ENCODE results near the gene LRRC17. TPM values are rescaled to one million over a fixed set of nuclear protein-coding genes. Genes with fewer than 3 reads are reported as not detected.

LRRC17 gene
- total and polyA plus RNA-seq, 4 donors, result 1.1 to 11.3 (median 1.4) TPM

DNA sequence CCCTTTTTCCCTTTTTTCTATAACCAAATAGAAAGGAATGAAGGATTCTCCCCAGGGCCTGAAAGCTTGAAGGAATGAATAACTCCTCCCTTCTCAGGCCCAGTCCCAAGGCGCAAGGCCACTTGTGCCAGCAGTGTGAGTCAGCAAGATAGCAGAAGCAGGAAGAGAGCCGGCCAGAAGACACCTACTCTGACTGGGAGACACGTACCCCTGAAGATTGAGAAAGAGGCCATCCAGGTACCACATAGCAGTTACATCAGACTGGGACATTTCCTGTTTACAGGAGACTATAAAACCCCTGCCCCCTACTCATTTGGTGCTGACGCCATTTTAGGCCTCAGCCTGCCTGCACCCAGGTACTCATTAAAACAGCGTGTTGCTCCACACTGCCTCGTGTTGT, 65.5 kb downstream of the LRRC17 start:
- Histone ChIP-seq H3K4me1 (ENCODE audit: control insufficient read depth in 4 of 4, insufficient read depth in 4 of 4, low read length in 3 of 4) (no peaks in the 10 kb centered on the region), H3K4me3 (ENCODE audit: low read depth in 1 of 3, low read length in 3 of 3) (no peak overlapping the region), H3K27me3 (ENCODE audit: control insufficient read depth in 4 of 4, insufficient read depth in 4 of 4, low read length in 3 of 4) (no peaks in the 10 kb centered on the region), H3K9ac (ENCODE audit: low read depth in 1 of 2, low read length in 2 of 2) (no peak overlapping the region), H3K27ac (ENCODE audit: low read depth in 1 of 2, low read length in 2 of 2) (no peak overlapping the region), H3K36me3 (ENCODE audit: control insufficient read depth in 4 of 4, insufficient read depth in 3 of 4, low read depth in 1 of 4, low read length in 3 of 4) (no peaks in the 10 kb centered on the region), H3K9me3 (ENCODE audit: control insufficient read depth in 4 of 4, low read length in 3 of 4) (no peaks in the 10 kb centered on the region)
- WGBS, result 89% methylated on average over 6 of the region's 6 CpGs
- TF ChIP-seq GABPA (IDR thresholded peaks at IDR 0.05 in 1 of 2, conservative IDR thresholded peaks at IDR 0.05 in 1 of 2) (no peak), RXRA (IDR thresholded peaks at IDR 0.05) (no peak), FOXA1 (IDR thresholded peaks at IDR 0.05) (no peak), HNF4A (conservative IDR thresholded peaks at IDR 0.05) (no peak), HNF4G (IDR thresholded peaks at IDR 0.05) (no peak), JUND (IDR thresholded peaks at IDR 0.05) (no peak), NR2F2 (IDR thresholded peaks at IDR 0.05) (no peak), FOXA2 (IDR thresholded peaks at IDR 0.05) (no peak), EGR1 (IDR thresholded peaks at IDR 0.05; ENCODE audit: low read depth in 2 of 2) (no peak), TAF1 (conservative IDR thresholded peaks at IDR 0.05) (no peak), RAD21 (IDR thresholded peaks at IDR 0.05) (no peak)
- TF ChIP-seq, protein P1, sequence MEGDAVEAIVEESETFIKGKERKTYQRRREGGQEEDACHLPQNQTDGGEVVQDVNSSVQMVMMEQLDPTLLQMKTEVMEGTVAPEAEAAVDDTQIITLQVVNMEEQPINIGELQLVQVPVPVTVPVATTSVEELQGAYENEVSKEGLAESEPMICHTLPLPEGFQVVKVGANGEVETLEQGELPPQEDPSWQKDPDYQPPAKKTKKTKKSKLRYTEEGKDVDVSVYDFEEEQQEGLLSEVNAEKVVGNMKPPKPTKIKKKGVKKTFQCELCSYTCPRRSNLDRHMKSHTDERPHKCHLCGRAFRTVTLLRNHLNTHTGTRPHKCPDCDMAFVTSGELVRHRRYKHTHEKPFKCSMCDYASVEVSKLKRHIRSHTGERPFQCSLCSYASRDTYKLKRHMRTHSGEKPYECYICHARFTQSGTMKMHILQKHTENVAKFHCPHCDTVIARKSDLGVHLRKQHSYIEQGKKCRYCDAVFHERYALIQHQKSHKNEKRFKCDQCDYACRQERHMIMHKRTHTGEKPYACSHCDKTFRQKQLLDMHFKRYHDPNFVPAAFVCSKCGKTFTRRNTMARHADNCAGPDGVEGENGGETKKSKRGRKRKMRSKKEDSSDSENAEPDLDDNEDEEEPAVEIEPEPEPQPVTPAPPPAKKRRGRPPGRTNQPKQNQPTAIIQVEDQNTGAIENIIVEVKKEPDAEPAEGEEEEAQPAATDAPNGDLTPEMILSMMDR (IDR thresholded peaks at IDR 0.05; ENCODE audit: low read depth, low read length, missing input control), result no peak
- TF ChIP-seq, protein P2, sequence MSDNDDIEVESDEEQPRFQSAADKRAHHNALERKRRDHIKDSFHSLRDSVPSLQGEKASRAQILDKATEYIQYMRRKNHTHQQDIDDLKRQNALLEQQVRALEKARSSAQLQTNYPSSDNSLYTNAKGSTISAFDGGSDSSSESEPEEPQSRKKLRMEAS (IDR thresholded peaks at IDR 0.05), result no peak
- TF ChIP-seq, protein P3, sequence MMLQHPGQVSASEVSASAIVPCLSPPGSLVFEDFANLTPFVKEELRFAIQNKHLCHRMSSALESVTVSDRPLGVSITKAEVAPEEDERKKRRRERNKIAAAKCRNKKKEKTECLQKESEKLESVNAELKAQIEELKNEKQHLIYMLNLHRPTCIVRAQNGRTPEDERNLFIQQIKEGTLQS (IDR thresholded peaks at IDR 0.05), result no peak
- TF ChIP-seq, protein P4, sequence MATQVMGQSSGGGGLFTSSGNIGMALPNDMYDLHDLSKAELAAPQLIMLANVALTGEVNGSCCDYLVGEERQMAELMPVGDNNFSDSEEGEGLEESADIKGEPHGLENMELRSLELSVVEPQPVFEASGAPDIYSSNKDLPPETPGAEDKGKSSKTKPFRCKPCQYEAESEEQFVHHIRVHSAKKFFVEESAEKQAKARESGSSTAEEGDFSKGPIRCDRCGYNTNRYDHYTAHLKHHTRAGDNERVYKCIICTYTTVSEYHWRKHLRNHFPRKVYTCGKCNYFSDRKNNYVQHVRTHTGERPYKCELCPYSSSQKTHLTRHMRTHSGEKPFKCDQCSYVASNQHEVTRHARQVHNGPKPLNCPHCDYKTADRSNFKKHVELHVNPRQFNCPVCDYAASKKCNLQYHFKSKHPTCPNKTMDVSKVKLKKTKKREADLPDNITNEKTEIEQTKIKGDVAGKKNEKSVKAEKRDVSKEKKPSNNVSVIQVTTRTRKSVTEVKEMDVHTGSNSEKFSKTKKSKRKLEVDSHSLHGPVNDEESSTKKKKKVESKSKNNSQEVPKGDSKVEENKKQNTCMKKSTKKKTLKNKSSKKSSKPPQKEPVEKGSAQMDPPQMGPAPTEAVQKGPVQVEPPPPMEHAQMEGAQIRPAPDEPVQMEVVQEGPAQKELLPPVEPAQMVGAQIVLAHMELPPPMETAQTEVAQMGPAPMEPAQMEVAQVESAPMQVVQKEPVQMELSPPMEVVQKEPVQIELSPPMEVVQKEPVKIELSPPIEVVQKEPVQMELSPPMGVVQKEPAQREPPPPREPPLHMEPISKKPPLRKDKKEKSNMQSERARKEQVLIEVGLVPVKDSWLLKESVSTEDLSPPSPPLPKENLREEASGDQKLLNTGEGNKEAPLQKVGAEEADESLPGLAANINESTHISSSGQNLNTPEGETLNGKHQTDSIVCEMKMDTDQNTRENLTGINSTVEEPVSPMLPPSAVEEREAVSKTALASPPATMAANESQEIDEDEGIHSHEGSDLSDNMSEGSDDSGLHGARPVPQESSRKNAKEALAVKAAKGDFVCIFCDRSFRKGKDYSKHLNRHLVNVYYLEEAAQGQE (IDR thresholded peaks at IDR 0.05), result no peak
- DNase-seq (ENCODE audit: low spot score), result no peak

DNA sequence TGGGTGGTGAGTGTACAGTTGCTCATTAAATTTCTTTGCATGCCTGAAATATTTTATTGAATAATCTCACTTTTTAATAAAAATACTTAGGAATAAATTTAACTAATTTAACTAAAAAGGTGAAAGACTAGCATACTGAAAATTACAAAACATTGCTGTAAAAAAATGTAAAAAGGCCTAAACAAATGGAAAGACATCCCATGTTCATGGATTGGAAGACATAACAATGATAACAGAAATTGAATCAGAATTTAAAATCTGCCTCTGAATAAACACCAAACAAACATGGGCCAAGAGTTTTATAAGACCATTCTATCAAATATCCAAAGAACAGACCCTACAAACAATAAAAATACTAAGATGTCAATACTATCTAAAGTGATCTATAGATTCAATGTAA, 66.9 kb downstream of the LRRC17 start:
- H3K4me1 ChIP-seq (ENCODE audit: control insufficient read depth in 4 of 4, insufficient read depth in 4 of 4, low read length in 3 of 4), result no peaks in the 10 kb centered on the region
- no peaks in the 10 kb centered on the region for H3K9me3 ChIP-seq (ENCODE audit: control insufficient read depth in 4 of 4, low read length in 3 of 4)
- H3K27me3 ChIP-seq (ENCODE audit: control insufficient read depth in 4 of 4, insufficient read depth in 4 of 4, low read length in 3 of 4), result no peaks in the 10 kb centered on the region
- DNase-seq (ENCODE audit: low spot score), result no peak
- no peak overlapping the region for H3K9ac ChIP-seq (ENCODE audit: low read depth in 1 of 2, low read length in 2 of 2)
- no peak overlapping the region for H3K4me3 ChIP-seq (ENCODE audit: low read depth in 1 of 3, low read length in 3 of 3)
- H3K27ac ChIP-seq (ENCODE audit: low read depth in 1 of 2, low read length in 2 of 2), result no peak overlapping the region
- H3K36me3 ChIP-seq (ENCODE audit: control insufficient read depth in 4 of 4, insufficient read depth in 3 of 4, low read depth in 1 of 4, low read length in 3 of 4), result no peaks in the 10 kb centered on the region
- TF ChIP-seq, protein P2 (IDR thresholded peaks at IDR 0.05), result no peak
- TF ChIP-seq, protein P3 (IDR thresholded peaks at IDR 0.05), result no peak
- TF ChIP-seq RAD21 (IDR thresholded peaks at IDR 0.05) (no peak), FOXA2 (IDR thresholded peaks at IDR 0.05) (no peak), HNF4G (IDR thresholded peaks at IDR 0.05) (no peak), NR2F2 (IDR thresholded peaks at IDR 0.05) (no peak), RXRA (IDR thresholded peaks at IDR 0.05) (no peak), EGR1 (IDR thresholded peaks at IDR 0.05; ENCODE audit: low read depth in 2 of 2) (no peak), GABPA (IDR thresholded peaks at IDR 0.05 in 1 of 2, conservative IDR thresholded peaks at IDR 0.05 in 1 of 2) (no peak), SP1 (IDR thresholded peaks at IDR 0.05) (no peak), HNF4A (conservative IDR thresholded peaks at IDR 0.05) (no peak), JUND (IDR thresholded peaks at IDR 0.05) (no peak), TAF1 (conservative IDR thresholded peaks at IDR 0.05) (no peak), FOXA1 (IDR thresholded peaks at IDR 0.05) (no peak)
- TF ChIP-seq, protein P5, sequence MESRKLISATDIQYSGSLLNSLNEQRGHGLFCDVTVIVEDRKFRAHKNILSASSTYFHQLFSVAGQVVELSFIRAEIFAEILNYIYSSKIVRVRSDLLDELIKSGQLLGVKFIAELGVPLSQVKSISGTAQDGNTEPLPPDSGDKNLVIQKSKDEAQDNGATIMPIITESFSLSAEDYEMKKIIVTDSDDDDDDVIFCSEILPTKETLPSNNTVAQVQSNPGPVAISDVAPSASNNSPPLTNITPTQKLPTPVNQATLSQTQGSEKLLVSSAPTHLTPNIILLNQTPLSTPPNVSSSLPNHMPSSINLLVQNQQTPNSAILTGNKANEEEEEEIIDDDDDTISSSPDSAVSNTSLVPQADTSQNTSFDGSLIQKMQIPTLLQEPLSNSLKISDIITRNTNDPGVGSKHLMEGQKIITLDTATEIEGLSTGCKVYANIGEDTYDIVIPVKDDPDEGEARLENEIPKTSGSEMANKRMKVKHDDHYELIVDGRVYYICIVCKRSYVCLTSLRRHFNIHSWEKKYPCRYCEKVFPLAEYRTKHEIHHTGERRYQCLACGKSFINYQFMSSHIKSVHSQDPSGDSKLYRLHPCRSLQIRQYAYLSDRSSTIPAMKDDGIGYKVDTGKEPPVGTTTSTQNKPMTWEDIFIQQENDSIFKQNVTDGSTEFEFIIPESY (IDR thresholded peaks at IDR 0.05), result no peak
- TF ChIP-seq, protein P4 (IDR thresholded peaks at IDR 0.05), result no peak
